SU-DHL-6 (cell line): ENCODE measurements around the gene LARP4B.

Experiments used
- H2AFZ ChIP-seq: fragments of 200-600 bp; sonication (generic); 2 replicates; pipeline ENCODE4 v1.6.1; 2014; ENCODE audit warnings: low read depth, mild to moderate bottlenecking, moderate library complexity, mixed read lengths, antibody characterized with exemption, low read length; ENCODE audit not compliant: severe bottlenecking
- H3F3A ChIP-seq: fragments of 200-600 bp; shearing (Covaris generic); 2 replicates; pipeline ENCODE4 v1.6.0; 2016; ENCODE audit warnings: antibody characterized with exemption, mild to moderate bottlenecking; ENCODE audit not compliant: insufficient read depth
- H3K27ac ChIP-seq: fragments of 200-600 bp; sonication (generic); 2 replicates; pipeline ENCODE4 v1.5.1; 2016; ENCODE audit warnings: low read depth, mild to moderate bottlenecking, low read length, moderate library complexity, mixed read lengths
- H3K27me3 ChIP-seq: fragments of 200-600 bp; sonication (generic), shearing (Covaris generic); 2 replicates; pipeline ENCODE4 v1.6.0; 2014; ENCODE audit warnings: mild to moderate bottlenecking, low read length
- H3K36me3 ChIP-seq: fragments of 200-600 bp; sonication (generic); 2 replicates; pipeline ENCODE4 v1.6.1; 2014; ENCODE audit warnings: mild to moderate bottlenecking, low read length, mixed read lengths
- H3K4me2 ChIP-seq: fragments of 300-600, 200-600 bp; shearing (Covaris generic), sonication (generic); 2 replicates; pipeline ENCODE4 v1.6.0; 2014; ENCODE audit warnings: low read length, low read depth, mild to moderate bottlenecking; ENCODE audit not compliant: poor library complexity, severe bottlenecking
- H3K4me3 ChIP-seq: fragments of 200-600 bp; sonication (generic); 2 replicates; pipeline ENCODE4 v1.5.1; 2014; ENCODE audit warnings: antibody characterized with exemption, low read length, mild to moderate bottlenecking, mixed read lengths; ENCODE audit not compliant: insufficient read depth, poor library complexity, severe bottlenecking
- H3K79me2 ChIP-seq: fragments of 200-600 bp; sonication (generic); 2 replicates; pipeline ENCODE4 v1.6.1; 2014; ENCODE audit warnings: mild to moderate bottlenecking, low read length, moderate library complexity; ENCODE audit not compliant: insufficient read depth
- H3K9ac ChIP-seq: fragments of 200-600 bp; sonication (generic); 2 replicates; pipeline ENCODE4 v1.7.0; 2014; ENCODE audit warnings: mild to moderate bottlenecking, low read length
- H3K9me2 ChIP-seq: fragments of 200-600 bp; sonication (generic); replicated peaks from 2 replicates; pipeline ENCODE4 v1.6.1; 2014; ENCODE audit warnings: low read length; ENCODE audit not compliant: insufficient read depth
- H3K9me3 ChIP-seq: fragments of 200-600 bp; sonication (generic); 2 replicates; pipeline ENCODE4 v1.6.1; 2014; ENCODE audit warnings: low read length, mixed read lengths; ENCODE audit not compliant: insufficient read depth
- H4K20me1 ChIP-seq: fragments of 200-600 bp; sonication (generic); 2 replicates; pipeline ENCODE4 v1.6.1; 2014; ENCODE audit warnings: low read depth, mild to moderate bottlenecking, antibody characterized with exemption, low read length, moderate library complexity, mixed read lengths
- CTCF ChIP-seq: fragments of 200-600 bp; sonication (generic); IDR thresholded peaks from one replicate; pipeline ENCODE4 v1.5.1; 2017; ENCODE audit warnings: antibody characterized with exemption, mild to moderate bottlenecking, low read length, moderate library complexity; ENCODE audit not compliant: insufficient read depth, poor library complexity, severe bottlenecking
- EZH2phosphoT487 ChIP-seq: fragments of 200-600 bp; sonication (generic), shearing (Covaris generic); conservative IDR thresholded peaks from 2 replicates; pipeline ENCODE4 v1.6.1; 2018; ENCODE audit warnings: mild to moderate bottlenecking, antibody characterized with exemption, low read length, moderate library complexity, mixed read lengths

LARP4B gene

GRCh38 chr10:759898-760477, 171.5 kb downstream of the LARP4B start:
- Histone ChIP-seq H3K36me3 (no peaks in the 10 kb centered on the region), H2AFZ (no peak overlapping the region), H3K27ac (no peak overlapping the region), H4K20me1 (no peaks in the 10 kb centered on the region), H3K4me2 (no peak overlapping the region), H3K27me3 (no peaks in the 10 kb centered on the region; the same call in 1 of the 2 replicates), H3K9ac (no peak overlapping the region), H3K79me2 (no peaks in the 10 kb centered on the region), H3K9me2 (no peaks in the 10 kb centered on the region), H3F3A (no peaks in the 10 kb centered on the region), H3K9me3 (peaks cover 19% of the 10 kb centered on the region; the same call in 1 of the 2 replicates), H3K4me3 (no peak overlapping the region)
- TF ChIP-seq EZH2phosphoT487, result no peak
- no peak for TF ChIP-seq CTCF
